Activated B cell treated with CpG ODN at 0.5 μM for 24 hours (primary cell): Measurements from ENCODE around the gene FNDC1. TPM values are rescaled to one million over a fixed set of nuclear protein-coding genes. Genes with fewer than 3 reads are reported as not detected.

Source experiments
- ATAC-seq: fragments of 200-7000 bp; cut with Tn5 transposase; one replicate; pipeline ENCODE4 v1.10.0; 2021; ENCODE audit warnings: low read depth, mild to moderate bottlenecking, moderate library complexity
- CTCF ChIA-PET: fragments of 350-600 bp; sonication (Branson Sonifier 250); formaldehyde crosslinking; loops from one replicate; lab custom pipeline; 2021; ENCODE audit warnings: antibody characterized with exemption; lab: Charles Lee
- POLR2A ChIA-PET: fragments of 350-600 bp; sonication (Branson Sonifier 250); formaldehyde crosslinking; loops from one replicate; lab custom pipeline; 2021; ENCODE audit warnings: antibody characterized with exemption; lab: Charles Lee
- DNase-seq: peaks from one replicate; pipeline ENCODE4 v3.0.0; 2022
- H3K27ac Mint-ChIP-seq: one replicate; pipeline ENCODE4 v1.8.0; 2020; ENCODE audit warnings: mixed read lengths
- H3K27me3 Mint-ChIP-seq: one replicate; pipeline ENCODE4 v1.8.0; 2021; ENCODE audit warnings: mixed read lengths
- H3K36me3 Mint-ChIP-seq: one replicate; pipeline ENCODE4 v1.8.0; 2021; ENCODE audit warnings: low read depth, mixed read lengths
- H3K4me1 Mint-ChIP-seq: one replicate; pipeline ENCODE4 v1.8.0; 2021; ENCODE audit warnings: mixed read lengths
- H3K4me3 Mint-ChIP-seq: one replicate; pipeline ENCODE4 v1.8.0; 2020; ENCODE audit warnings: mild to moderate bottlenecking, mixed read lengths
- H3K9me3 Mint-ChIP-seq: one replicate; pipeline ENCODE4 v1.8.0; 2020; ENCODE audit warnings: mixed read lengths
- CTCF ChIP-seq: fragments of 200-600 bp; IDR thresholded peaks from one replicate; pipeline ENCODE4 v1.8.0; 2022; ENCODE audit warnings: antibody characterized with exemption, mild to moderate bottlenecking
- intact Hi-C: fragments of 100-400 bp; cut with micrococcal nuclease; formaldehyde crosslinking; loops from one replicate; pipeline ENCODE4 v1.15.1; 2024
- total RNA-seq: library from RNA; stranded (reverse); gene quantifications from 2 replicates; pipeline ENCODE4 v1.2.3, GENCODE V29; 2022

Gene FNDC1
- total RNA-seq, 1 donor from 2014 or later: not detected

GRCh38 chr6:159254186-159254585 is 85.0 kb downstream of the FNDC1 start:
- DNase-seq (no peak), ATAC-seq (no peak)
- TF ChIP-seq CTCF: no peak
- no peak overlapping the region for H3K27ac Mint-ChIP-seq
- ChIA-PET CTCF (interaction anchor here (0.7 kb wide), 1 partner anchor 222 kb away, joined by 3 read pairs; no protein-coding TSS in a partner anchor), POLR2A (no interaction called here)
- intact Hi-C loops: no loop called here
- H3K4me3 Mint-ChIP-seq: no peak overlapping the region
- peaks cover 9% of the 10 kb centered on the region for H3K27me3 Mint-ChIP-seq
- H3K9me3 Mint-ChIP-seq: no peaks in the 10 kb centered on the region
- H3K36me3 Mint-ChIP-seq: no peaks in the 10 kb centered on the region
- no peaks in the 10 kb centered on the region for H3K4me1 Mint-ChIP-seq

- Mint-ChIP-seq H3K9me3 (no peaks in the 10 kb centered on the region), H3K4me1 (no peaks in the 10 kb centered on the region), H3K27me3 (peaks cover 9% of the 10 kb centered on the region), H3K27ac (no peak overlapping the region), H3K4me3 (no peak overlapping the region), H3K36me3 (no peaks in the 10 kb centered on the region)
- CTCF ChIA-PET: no interaction called here
- DNase-seq (no peak), ATAC-seq (no peak)
- POLR2A ChIA-PET: interaction anchor here (0.6 kb wide), 1 partner anchor 816 kb away, joined by 3 read pairs; no protein-coding TSS in a partner anchor
- intact Hi-C loops: no loop called here
- no peak for TF ChIP-seq CTCF
Observed at GRCh38 chr6:159255434-159255951, 86.3 kb downstream of the FNDC1 start.

GRCh38 chr6:159256128-159256527 is 86.9 kb downstream of the FNDC1 start:
- H3K9me3 Mint-ChIP-seq: no peaks in the 10 kb centered on the region
- no peak overlapping the region for H3K4me3 Mint-ChIP-seq
- no peaks in the 10 kb centered on the region for H3K4me1 Mint-ChIP-seq
- peaks cover 9% of the 10 kb centered on the region for H3K27me3 Mint-ChIP-seq
- ATAC-seq: no peak
- H3K27ac Mint-ChIP-seq: no peak overlapping the region
- CTCF ChIA-PET: no interaction called here
- intact Hi-C loops: no loop called here
- DNase-seq: no peak
- TF ChIP-seq CTCF: no peak
- POLR2A ChIA-PET: no interaction called here
- H3K36me3 Mint-ChIP-seq: no peaks in the 10 kb centered on the region

- ChIA-PET CTCF (interaction anchor here (0.6 kb wide), 1 partner anchor 1817 kb away, joined by 3 read pairs; no protein-coding TSS in a partner anchor), POLR2A (interaction anchor here (0.7 kb wide), 1 partner anchor 473 kb away, joined by 3 read pairs; no protein-coding TSS in a partner anchor)
- Mint-ChIP-seq H3K36me3 (no peaks in the 10 kb centered on the region), H3K27me3 (peaks cover 5% of the 10 kb centered on the region), H3K4me3 (no peak overlapping the region), H3K9me3 (no peaks in the 10 kb centered on the region), H3K4me1 (no peaks in the 10 kb centered on the region), H3K27ac (no peak overlapping the region)
- DNase-seq (no peak), ATAC-seq (no peak)
- no peak for TF ChIP-seq CTCF
- intact Hi-C loops: no loop called here
Observed at GRCh38 chr6:159257846-159258245, 88.6 kb downstream of the FNDC1 start.

- Mint-ChIP-seq H3K27me3 (peaks cover 3% of the 10 kb centered on the region), H3K4me3 (no peak overlapping the region), H3K9me3 (no peaks in the 10 kb centered on the region), H3K4me1 (no peaks in the 10 kb centered on the region), H3K27ac (no peak overlapping the region), H3K36me3 (no peaks in the 10 kb centered on the region)
- ChIA-PET CTCF (interaction anchor here (1.6 kb wide), 1 partner anchor 12 kb away, joined by 3 read pairs; no protein-coding TSS in a partner anchor), POLR2A (no interaction called here)
- TF ChIP-seq CTCF: no peak
- intact Hi-C loops: no loop called here
- no peak for ATAC-seq
- no peak for DNase-seq
Observed at GRCh38 chr6:159259441-159260125, 90.4 kb downstream of the FNDC1 start.
